Measurements from ENCODE around the gene PLA2G2C. TPM values are rescaled to one million over a fixed set of nuclear protein-coding genes. Genes with fewer than 3 reads are reported as not detected.

PLA2G2C gene
- total and polyA plus RNA-seq, 4 experiments from 2014 or later: not detected

DNA sequence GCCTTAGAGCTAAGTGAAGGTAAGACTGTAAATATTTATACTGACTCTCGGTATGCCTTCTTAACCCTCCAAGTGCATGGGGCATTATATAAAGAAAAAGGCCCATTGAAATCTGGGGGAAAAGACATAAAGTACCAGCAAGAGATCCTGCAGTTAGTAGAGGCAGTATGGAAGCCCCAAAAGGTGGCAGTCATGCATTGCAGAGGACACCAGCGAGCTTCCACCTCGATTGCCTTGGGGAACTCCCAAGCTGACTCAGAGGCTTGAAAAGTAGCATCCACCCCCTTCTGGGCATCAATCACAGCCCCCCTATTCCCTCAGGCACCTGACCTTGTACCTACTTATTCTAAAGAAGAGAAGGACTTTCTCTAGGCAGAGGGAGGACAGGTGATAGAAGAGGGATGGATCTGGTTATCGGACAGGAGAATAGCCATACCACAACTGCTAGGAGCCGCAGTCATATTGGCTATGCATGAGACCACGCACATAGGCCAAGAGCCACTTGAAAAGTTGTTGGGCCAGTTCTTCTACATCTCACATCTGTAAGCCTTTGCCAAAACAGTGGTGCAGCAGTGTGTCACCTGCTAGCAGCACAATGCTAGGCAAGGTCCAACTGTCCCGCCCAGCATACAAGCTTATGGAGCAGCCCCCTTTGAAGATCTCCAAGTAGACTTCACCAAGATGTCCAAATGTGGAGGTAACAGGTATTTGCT, 27.8 kb downstream of the PLA2G2C start:
- peaks cover 12% of the 10 kb centered on the region for H3K4me1 ChIP-seq (ENCODE audit: insufficient read depth, low read length)
- peaks cover 5 to 11% (median 8%) of the 10 kb centered on the region in 4 donors for H3K4me1 Mint-ChIP-seq
- ChIA-PET POLR2A (ENCODE audit: partially characterized antibody) (interaction anchor here (1.0 kb wide), 1 partner anchor 34 kb away, joined by 3 read pairs; no protein-coding TSS in a partner anchor), CTCF (ENCODE audit: partially characterized antibody) (interaction anchor here (1.0 to 1.4 kb wide), 2 partner anchors 9 to 240 kb away, joined by 3 read pairs; no protein-coding TSS in a partner anchor)
- H3K36me3 Mint-ChIP-seq: peaks cover 11 to 19% of the 10 kb centered on the region in 2 donors
- intact Hi-C loops (cut with micrococcal nuclease): no loop called here
- peak overlapping the region in 1 of 8 donors; percentile 46 for H3K4me3 Mint-ChIP-seq
- no peak overlapping the region for H3K27ac Mint-ChIP-seq
- no peak overlapping the region for H3K27ac ChIP-seq (ENCODE audit: low read depth, low read length)
- no peaks in the 10 kb centered on the region for H3K27me3 ChIP-seq (ENCODE audit: insufficient read depth, low read length)
- H3K9me3 Mint-ChIP-seq: peaks cover 0 to 60% (median 45%) of the 10 kb centered on the region in 8 donors
- H3K9me3 ChIP-seq (ENCODE audit: control insufficient read depth in 1 of 2, low read length in 2 of 2): peaks cover 0 to 6% of the 10 kb centered on the region in 2 donors
- DNase-seq: no peak
- H3K27me3 Mint-ChIP-seq: no peaks in the 10 kb centered on the region
- H3K4me3 ChIP-seq (ENCODE audit: low read length in 2 of 2): no peak overlapping the region
- no peaks in the 10 kb centered on the region for H3K36me3 ChIP-seq (ENCODE audit: insufficient read depth, low read length)

DNA sequence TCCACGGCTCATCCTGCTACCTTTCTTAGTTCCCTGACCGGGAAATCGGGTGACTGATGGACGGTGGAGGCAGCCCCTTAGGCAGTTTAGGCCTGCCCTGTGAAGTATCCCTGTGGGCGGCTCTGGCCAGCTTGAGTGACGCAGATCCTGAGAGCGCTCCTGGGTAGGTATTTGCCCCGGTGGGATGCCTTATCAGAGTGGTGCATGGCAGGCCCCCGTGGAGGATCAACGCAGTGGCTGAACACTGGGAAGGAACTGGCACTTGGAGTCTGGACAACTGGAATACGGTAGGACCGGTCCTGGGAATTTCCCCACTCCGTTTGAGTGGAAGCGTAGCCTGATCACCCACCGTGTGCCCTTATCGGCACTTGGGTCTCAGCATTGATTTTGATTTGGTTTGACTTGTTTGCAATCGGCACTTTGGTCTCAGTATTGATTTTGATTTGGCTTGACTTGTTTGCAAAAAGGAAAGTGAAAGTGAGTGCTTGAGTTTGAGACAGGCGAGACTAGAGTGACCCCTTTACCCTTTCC, 32.0 kb downstream of the PLA2G2C start:
- CTCF ChIA-PET (ENCODE audit: partially characterized antibody): interaction anchor here (1.2 to 6.1 kb wide), 3 partner anchors 25 to 354 kb away, joined by 3 to 102 read pairs (median 3); partner anchors contain the start of gene MUL1
- DNase-seq: no peak
- Mint-ChIP-seq H3K4me3 (peak overlapping the region; percentile 53 to 82 (median 76)), H3K27ac (peak overlapping the region in 6 of 7 donors; percentile 1 to 91 (median 30)), H3K36me3 (no peaks in the 10 kb centered on the region), H3K4me1 (peaks cover 11 to 18% (median 14%) of the 10 kb centered on the region in 4 donors), H3K9me3 (peaks cover 0 to 19% (median 11%) of the 10 kb centered on the region in 8 donors), H3K27me3 (no peaks in the 10 kb centered on the region)
- H3K27me3 ChIP-seq (ENCODE audit: insufficient read depth, low read length): no peaks in the 10 kb centered on the region
- H3K9me3 ChIP-seq (ENCODE audit: control insufficient read depth in 1 of 2, low read length in 2 of 2): no peaks in the 10 kb centered on the region
- H3K4me1 ChIP-seq (ENCODE audit: insufficient read depth, low read length): peaks cover 17% of the 10 kb centered on the region
- POLR2A ChIA-PET (ENCODE audit: partially characterized antibody): no interaction called here
- peak overlapping the region in 1 of 2 donors; percentile 4 for H3K4me3 ChIP-seq (ENCODE audit: low read length in 2 of 2)
- no peak overlapping the region for H3K27ac ChIP-seq (ENCODE audit: low read depth, low read length)
- intact Hi-C loops (cut with micrococcal nuclease): no loop called here
- H3K36me3 ChIP-seq (ENCODE audit: insufficient read depth, low read length): no peaks in the 10 kb centered on the region

GRCh38 chr1:20153000-20153418, 33.3 kb downstream of the PLA2G2C start:
- Mint-ChIP-seq H3K36me3 (no peaks in the 10 kb centered on the region), H3K27me3 (no peaks in the 10 kb centered on the region), H3K9me3 (peaks cover 0 to 7% (median 0%) of the 10 kb centered on the region in 8 donors), H3K27ac (peak overlapping the region in 1 of 7 donors; percentile 36), H3K4me3 (peak overlapping the region in 1 of 8 donors; percentile 92), H3K4me1 (peaks cover 11 to 18% (median 14%) of the 10 kb centered on the region in 4 donors)
- no peaks in the 10 kb centered on the region for H3K9me3 ChIP-seq (ENCODE audit: control insufficient read depth in 1 of 2, low read length in 2 of 2)
- no peak for DNase-seq
- ChIA-PET POLR2A (ENCODE audit: partially characterized antibody) (no interaction called here), CTCF (ENCODE audit: partially characterized antibody) (interaction anchor here (0.6 to 6.1 kb wide), 11 partner anchors 10 to 390 kb away, joined by 3 to 102 read pairs (median 4); partner anchors contain the start of gene MUL1)
- no peaks in the 10 kb centered on the region for H3K36me3 ChIP-seq (ENCODE audit: insufficient read depth, low read length)
- H3K4me3 ChIP-seq (ENCODE audit: low read length in 2 of 2): no peak overlapping the region
- H3K4me1 ChIP-seq (ENCODE audit: insufficient read depth, low read length): peaks cover 17% of the 10 kb centered on the region
- H3K27ac ChIP-seq (ENCODE audit: low read depth, low read length): no peak overlapping the region
- no peaks in the 10 kb centered on the region for H3K27me3 ChIP-seq (ENCODE audit: insufficient read depth, low read length)
- intact Hi-C loops (cut with micrococcal nuclease): loop anchor here (1.0 kb wide), 2 partner anchors 42 to 235 kb away; no protein-coding TSS in a partner anchor

GRCh38 chr1:20152599-20152930, 33.8 kb downstream of the PLA2G2C start:
- no peaks in the 10 kb centered on the region for H3K27me3 Mint-ChIP-seq
- H3K4me3 ChIP-seq (ENCODE audit: low read length in 2 of 2): peak overlapping the region in 1 of 2 donors; percentile 56
- H3K4me1 ChIP-seq (ENCODE audit: insufficient read depth, low read length): peaks cover 17% of the 10 kb centered on the region
- peak overlapping the region; percentile 69 to 92 (median 84) for H3K4me3 Mint-ChIP-seq
- H3K27ac Mint-ChIP-seq: peak overlapping the region in 1 of 7 donors; percentile 36
- H3K36me3 ChIP-seq (ENCODE audit: insufficient read depth, low read length): no peaks in the 10 kb centered on the region
- POLR2A ChIA-PET (ENCODE audit: partially characterized antibody): no interaction called here
- H3K27ac ChIP-seq (ENCODE audit: low read depth, low read length): no peak overlapping the region
- no peaks in the 10 kb centered on the region for H3K27me3 ChIP-seq (ENCODE audit: insufficient read depth, low read length)
- no peaks in the 10 kb centered on the region for H3K36me3 Mint-ChIP-seq
- DNase-seq: peak in 1 of 5 donors; percentile 7
- peaks cover 0 to 2% (median 0%) of the 10 kb centered on the region in 8 donors for H3K9me3 Mint-ChIP-seq
- peaks cover 11 to 18% (median 14%) of the 10 kb centered on the region in 4 donors for H3K4me1 Mint-ChIP-seq
- CTCF ChIA-PET (ENCODE audit: partially characterized antibody): interaction anchor here (0.6 to 6.1 kb wide), 16 partner anchors 9 to 390 kb away, joined by 3 to 102 read pairs (median 4); no protein-coding TSS in a partner anchor
- H3K9me3 ChIP-seq (ENCODE audit: control insufficient read depth in 1 of 2, low read length in 2 of 2): no peaks in the 10 kb centered on the region
- intact Hi-C loops (cut with micrococcal nuclease): loop anchor here (1.0 kb wide), 2 partner anchors 43 to 234 kb away; no protein-coding TSS in a partner anchor

DNA sequence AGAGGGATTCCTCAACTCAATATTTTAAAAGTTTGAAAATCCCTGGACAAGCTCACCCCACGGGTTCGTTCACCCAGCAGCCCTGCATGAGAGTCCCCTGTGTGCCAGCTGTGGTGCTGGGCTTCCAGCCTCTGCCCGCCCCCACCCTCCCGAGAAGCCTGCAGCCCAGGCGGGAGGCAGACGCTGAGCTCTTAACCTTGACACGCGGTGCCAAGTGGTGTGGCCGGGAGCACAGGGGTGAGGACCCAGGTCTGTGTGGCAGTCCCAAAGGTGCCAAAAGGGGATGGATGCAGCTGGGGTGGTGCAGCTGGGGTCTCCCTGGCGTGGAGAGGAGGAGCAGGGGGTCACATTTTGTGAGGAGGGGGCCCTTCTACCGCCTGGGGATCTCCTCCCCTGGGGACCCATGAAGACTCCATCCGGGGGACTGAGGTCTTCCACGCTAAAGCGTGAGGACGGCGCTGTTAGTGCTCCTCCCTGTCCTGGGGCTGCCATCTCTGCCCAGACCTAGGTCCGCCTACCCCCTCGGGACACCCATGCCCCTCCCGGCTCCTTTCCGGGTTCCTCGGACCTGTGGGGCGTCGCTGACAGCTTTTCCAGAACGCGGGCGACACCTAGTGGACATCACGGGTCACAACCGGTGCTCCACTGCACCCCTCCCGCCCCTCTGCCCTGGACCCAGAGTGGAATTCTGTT, 34.3 kb downstream of the PLA2G2C start:
- peak overlapping the region in 1 of 7 donors; percentile 24 for H3K27ac Mint-ChIP-seq
- H3K4me3 Mint-ChIP-seq: peak overlapping the region; percentile 69 to 92 (median 84)
- Histone ChIP-seq H3K27me3 (ENCODE audit: insufficient read depth, low read length) (no peaks in the 10 kb centered on the region), H3K4me3 (ENCODE audit: low read length in 2 of 2) (peak overlapping the region; percentile 49 to 56), H3K4me1 (ENCODE audit: insufficient read depth, low read length) (peaks cover 17% of the 10 kb centered on the region), H3K27ac (ENCODE audit: low read depth, low read length) (no peak overlapping the region), H3K9me3 (ENCODE audit: control insufficient read depth in 1 of 2, low read length in 2 of 2) (no peaks in the 10 kb centered on the region), H3K36me3 (ENCODE audit: insufficient read depth, low read length) (no peaks in the 10 kb centered on the region)
- intact Hi-C loops (cut with micrococcal nuclease): loop anchor here (1.0 kb wide), 2 partner anchors 43 to 234 kb away; no protein-coding TSS in a partner anchor
- H3K9me3 Mint-ChIP-seq: no peaks in the 10 kb centered on the region
- POLR2A ChIA-PET (ENCODE audit: partially characterized antibody): no interaction called here
- DNase-seq: peak; percentile 67 to 73 (median 70)
- H3K4me1 Mint-ChIP-seq: peaks cover 11 to 18% (median 14%) of the 10 kb centered on the region in 4 donors
- H3K27me3 Mint-ChIP-seq: no peaks in the 10 kb centered on the region
- no peaks in the 10 kb centered on the region for H3K36me3 Mint-ChIP-seq
- CTCF ChIA-PET (ENCODE audit: partially characterized antibody): interaction anchor here (0.5 to 6.1 kb wide), 20 partner anchors 9 to 342 kb away, joined by 3 to 102 read pairs (median 4); partner anchors contain the start of gene OTUD3

DNA sequence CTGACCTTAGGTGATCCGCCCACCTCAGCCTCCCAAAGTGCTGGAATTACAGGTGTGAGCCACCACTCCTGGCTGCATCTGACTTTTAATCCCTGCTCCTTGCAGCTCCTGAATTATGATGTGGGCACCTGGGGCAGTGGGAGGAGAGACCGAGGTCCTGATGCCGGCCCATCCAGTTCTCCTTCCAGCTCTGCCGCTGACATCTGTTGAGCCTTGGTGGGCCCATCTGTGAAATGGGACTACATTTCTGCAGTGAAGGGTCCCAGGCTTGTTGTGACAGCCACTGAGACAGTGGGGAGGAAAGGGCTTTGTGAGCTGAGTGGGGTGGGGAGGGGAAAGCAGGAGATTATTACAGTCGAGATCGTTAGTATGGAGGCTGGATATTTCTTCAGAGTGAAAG, 35.3 kb downstream of the PLA2G2C start:
- no peak overlapping the region for H3K27ac Mint-ChIP-seq
- peak overlapping the region in 2 of 8 donors; percentile 21 to 35 for H3K4me3 Mint-ChIP-seq
- DNase-seq: no peak
- ChIA-PET POLR2A (ENCODE audit: partially characterized antibody) (no interaction called here), CTCF (ENCODE audit: partially characterized antibody) (interaction anchor here (0.7 to 6.1 kb wide), 11 partner anchors 12 to 343 kb away, joined by 3 to 102 read pairs (median 6); no protein-coding TSS in a partner anchor)
- Histone ChIP-seq H3K4me1 (ENCODE audit: insufficient read depth, low read length) (peaks cover 17% of the 10 kb centered on the region), H3K4me3 (ENCODE audit: low read length in 2 of 2) (no peak overlapping the region), H3K27me3 (ENCODE audit: insufficient read depth, low read length) (no peaks in the 10 kb centered on the region), H3K27ac (ENCODE audit: low read depth, low read length) (no peak overlapping the region), H3K36me3 (ENCODE audit: insufficient read depth, low read length) (no peaks in the 10 kb centered on the region), H3K9me3 (ENCODE audit: control insufficient read depth in 1 of 2, low read length in 2 of 2) (no peaks in the 10 kb centered on the region)
- H3K36me3 Mint-ChIP-seq: no peaks in the 10 kb centered on the region
- H3K9me3 Mint-ChIP-seq: no peaks in the 10 kb centered on the region
- H3K4me1 Mint-ChIP-seq: peaks cover 11 to 18% (median 14%) of the 10 kb centered on the region in 4 donors
- intact Hi-C loops (cut with micrococcal nuclease): no loop called here
- H3K27me3 Mint-ChIP-seq: no peaks in the 10 kb centered on the region

All from CD4-positive, alpha-beta memory T cell (primary cell).